T follicular helper cell (primary cell): Measurements from ENCODE around the gene PIP5K1A.
"Not testable (repeated sequence)": the region's sequence is repeated elsewhere in the genome, so short reads cannot be mapped to it uniquely, and the experiment has no call there.

Source experiments
- DNase-seq: peaks from one replicate; pipeline ENCODE4 v3.0.0-alpha.2; 2020; ENCODE audit warnings: low read depth
- total RNA-seq, 2 experiments: gene quantifications; one replicate each; lab custom pipeline; 2026; lab: John Stamatoyannopoulos, UW

Gene PIP5K1A
- total RNA-seq = 80.7 to 158 reads per million in 2 experiments

- DNase-seq = peak; percentile 99
These were observed at the start of gene PIP5K1A for GRCh38 chr1:151198254-151199127. PIP5K1A (plus strand) TSS chr1:151198552; CDS start chr1:151198997, 445 bp downstream.

GRCh38 chr1:151156515-151156819 lies 41.9 kb upstream of the PIP5K1A start, which contains the start of gene TNFAIP8L2:
TNFAIP8L2 (plus strand) TSS chr1:151156649; CDS start chr1:151158698, 2,049 bp downstream.
- peak; percentile 62 for DNase-seq

GRCh38 chr1:151157067-151157531 lies 41.3 kb upstream of the PIP5K1A start:
- DNase-seq = peak; percentile 38

- DNase-seq = no peak
These were observed 40.0 kb upstream of the PIP5K1A start for GRCh38 chr1:151158326-151158725.

- no peak for DNase-seq
These were observed 39.6 kb upstream of the PIP5K1A start for GRCh38 chr1:151158751-151159251.

- DNase-seq = no peak
These were observed 39.0 kb upstream of the PIP5K1A start for GRCh38 chr1:151159373-151159772.

GRCh38 chr1:151164732-151165280 lies 33.5 kb upstream of the PIP5K1A start:
- no peak for DNase-seq

GRCh38 chr1:151165281-151165737 lies 33.0 kb upstream of the PIP5K1A start:
- DNase-seq = no peak

GRCh38 chr1:151165738-151166504 lies 32.4 kb upstream of the PIP5K1A start, which contains the start of the genes LYSMD1 and SCNM1:
LYSMD1 (minus strand) TSS chr1:151165902; CDS start chr1:151165258, 644 bp downstream.
SCNM1 (plus strand) TSS chr1:151166144; CDS start chr1:151166153, 9 bp downstream.
- peak; percentile 97 for DNase-seq

- no peak for DNase-seq
These were observed 31.8 kb upstream of the PIP5K1A start for GRCh38 chr1:151166505-151166956.

- DNase-seq = no peak
These were observed 31.2 kb upstream of the PIP5K1A start for GRCh38 chr1:151167116-151167515.

- no peak for DNase-seq
These were observed 27.2 kb upstream of the PIP5K1A start for GRCh38 chr1:151171190-151171589.

GRCh38 chr1:151175041-151175741 lies 23.2 kb upstream of the PIP5K1A start:
- no peak for DNase-seq

GRCh38 chr1:151175863-151176262 lies 22.5 kb upstream of the PIP5K1A start, which contains the start of gene TMOD4:
TMOD4 (minus strand) TSS chr1:151175981; CDS start chr1:151174875, 1,106 bp downstream.
- DNase-seq = no peak

GRCh38 chr1:151176514-151177045 lies 21.8 kb upstream of the PIP5K1A start:
- DNase-seq = no peak

GRCh38 chr1:151184211-151184610 lies 14.1 kb upstream of the PIP5K1A start:
- DNase-seq = no peak

GRCh38 chr1:151187205-151187604 lies 11.1 kb upstream of the PIP5K1A start:
- DNase-seq = no peak

GRCh38 chr1:151188667-151189066 lies 9.7 kb upstream of the PIP5K1A start:
- not testable (repeated sequence) for DNase-seq

- peak; percentile 82 for DNase-seq
These were observed 8.5 kb upstream of the PIP5K1A start, which contains the start of gene VPS72 for GRCh38 chr1:151189637-151190445. VPS72 (minus strand) TSS chr1:151190197; CDS start chr1:151190121, 76 bp downstream.

GRCh38 chr1:151192047-151192446 lies 6.3 kb upstream of the PIP5K1A start:
- DNase-seq = no peak
